Medulla oblongata (tissue), 1 donor: Measurements from ENCODE around the gene ATG16L2.
A peak's percentile ranks its signal among the peaks of the same experiment; 100 is the strongest.
"Not testable (repeated sequence)": the region's sequence is repeated elsewhere in the genome, so short reads cannot be mapped to it uniquely, and the experiment has no call there.

Source experiments
- DNase-seq: peaks from one replicate; pipeline ENCODE4 v3.0.0-alpha.2; 2015; ENCODE audit errors: extremely low spot score

The ATG16L2 gene

DNA sequence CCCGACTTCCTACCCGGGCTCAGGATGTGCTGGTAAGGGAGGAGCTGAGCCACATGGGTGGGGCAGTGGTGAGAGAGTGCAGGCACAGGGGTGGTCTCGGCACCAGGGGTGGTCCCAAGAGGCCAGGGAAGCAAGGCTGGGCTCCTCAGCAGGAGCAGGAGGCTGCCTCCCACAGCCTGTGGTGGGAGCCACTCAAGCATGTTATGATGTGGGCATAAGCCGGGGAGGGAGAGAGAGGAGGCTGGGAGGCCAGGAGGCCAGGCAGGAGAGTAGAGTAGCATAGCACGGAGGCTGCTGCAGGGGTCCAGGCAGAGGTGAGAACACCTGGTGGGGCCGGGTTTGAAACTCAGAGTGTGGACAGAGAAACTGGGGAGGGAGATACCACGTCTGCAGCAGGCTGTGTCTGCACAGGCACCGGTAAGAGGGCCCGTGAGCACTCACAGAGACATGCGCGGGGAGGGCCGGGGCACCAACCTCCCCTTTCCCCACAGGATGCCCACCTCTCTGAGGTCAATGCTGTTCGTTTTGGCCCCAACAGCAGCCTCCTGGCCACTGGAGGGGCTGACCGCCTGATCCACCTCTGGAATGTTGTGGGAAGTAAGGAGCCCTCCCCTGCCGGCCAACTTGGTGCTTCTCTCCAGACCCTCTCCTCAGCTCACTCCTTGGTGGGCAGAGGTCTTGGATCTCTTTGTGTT lies 10.7 kb downstream of the ATG16L2 start:
- no peak for DNase-seq

DNA sequence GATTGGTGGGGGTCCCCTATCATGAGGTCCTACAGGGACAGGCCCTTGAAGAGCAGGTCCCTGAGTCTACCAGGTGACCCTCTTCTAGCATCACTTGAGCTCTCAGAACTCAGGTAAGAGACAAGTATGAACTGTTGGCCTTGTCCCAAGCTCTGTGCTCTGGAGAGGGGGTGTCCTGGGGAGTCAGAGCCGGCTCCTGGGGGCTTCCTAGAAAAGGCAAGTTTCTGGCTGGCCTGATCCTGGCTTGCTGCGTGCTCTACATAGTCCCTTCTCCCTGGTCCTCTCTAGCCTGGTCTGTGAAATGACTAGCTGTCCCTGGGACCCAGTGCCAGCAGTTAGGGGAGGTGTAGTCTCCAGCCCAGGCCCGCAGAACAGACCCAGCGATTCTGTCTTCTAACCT lies 11.4 kb downstream of the ATG16L2 start:
- DNase-seq, result no peak

DNA sequence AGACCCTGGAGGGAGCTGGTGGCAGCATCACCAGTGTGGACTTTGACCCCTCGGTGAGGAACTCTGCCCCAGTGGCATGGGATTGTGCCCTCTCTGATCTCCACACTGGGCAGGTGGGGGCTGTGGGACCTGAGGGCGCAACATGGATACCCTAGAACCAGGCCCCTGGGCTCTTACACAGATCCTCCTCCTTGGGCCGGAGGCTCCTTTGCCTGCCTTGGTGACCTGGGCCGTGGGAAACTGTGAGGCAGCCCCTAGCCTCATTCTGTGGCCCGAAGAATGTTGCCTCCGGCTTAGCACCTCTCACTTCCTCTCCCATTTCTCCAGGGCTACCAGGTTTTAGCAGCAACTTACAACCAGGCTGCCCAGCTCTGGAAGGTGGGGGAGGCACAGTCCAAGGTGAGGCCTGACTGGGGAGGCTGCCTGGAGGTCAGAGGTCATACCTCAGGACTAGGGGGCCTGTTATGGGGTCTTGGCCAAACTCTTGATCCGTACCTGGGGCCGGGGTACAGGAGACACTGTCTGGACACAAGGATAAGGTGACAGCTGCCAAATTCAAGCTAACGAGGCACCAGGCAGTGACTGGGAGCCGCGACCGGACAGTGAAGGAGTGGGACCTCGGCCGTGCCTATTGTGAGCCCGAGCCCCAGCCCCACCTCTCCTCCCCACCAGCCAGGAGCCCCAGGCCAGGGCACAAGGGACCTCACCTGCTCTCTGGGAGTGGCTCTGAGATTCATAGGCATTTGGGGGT lies 12.2 kb downstream of the ATG16L2 start:
- DNase-seq, result no peak

- DNase-seq, result no peak
Observed at GRCh38 chr11:72826942-72827480, 12.8 kb downstream of the ATG16L2 start.

GRCh38 chr11:72827656-72828055 lies 13.4 kb downstream of the ATG16L2 start:
- not testable (repeated sequence) for DNase-seq

- DNase-seq, result no peak
Observed at GRCh38 chr11:72828081-72828567, 13.9 kb downstream of the ATG16L2 start.

GRCh38 chr11:72828692-72829101 lies 14.5 kb downstream of the ATG16L2 start:
- DNase-seq, result no peak

DNA sequence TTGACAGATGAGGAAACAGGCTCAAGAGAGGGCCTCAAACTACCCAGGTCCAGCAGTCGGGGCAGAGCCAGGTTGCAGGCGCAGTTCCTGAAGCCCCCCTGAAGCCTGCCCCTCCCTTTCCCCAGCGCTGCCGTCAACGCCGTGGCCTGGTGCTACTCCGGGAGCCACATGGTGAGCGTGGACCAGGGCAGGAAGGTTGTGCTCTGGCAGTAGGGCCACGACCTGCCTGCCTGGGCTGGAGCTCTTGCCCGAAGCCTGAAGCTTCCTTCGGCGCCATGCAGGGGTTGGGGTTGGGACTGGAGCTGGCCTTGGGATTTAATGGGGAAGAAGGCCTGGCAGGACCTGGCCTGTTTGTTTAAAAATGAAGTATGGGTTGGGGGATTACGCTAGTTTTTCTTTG lies 15.0 kb downstream of the ATG16L2 start:
- no peak for DNase-seq

- DNase-seq, result no peak
Observed at GRCh38 chr11:72829884-72830533, 15.8 kb downstream of the ATG16L2 start.

- DNase-seq, result peak; percentile 94
Observed at GRCh38 chr11:72831521-72832300, 17.5 kb downstream of the ATG16L2 start.

DNA sequence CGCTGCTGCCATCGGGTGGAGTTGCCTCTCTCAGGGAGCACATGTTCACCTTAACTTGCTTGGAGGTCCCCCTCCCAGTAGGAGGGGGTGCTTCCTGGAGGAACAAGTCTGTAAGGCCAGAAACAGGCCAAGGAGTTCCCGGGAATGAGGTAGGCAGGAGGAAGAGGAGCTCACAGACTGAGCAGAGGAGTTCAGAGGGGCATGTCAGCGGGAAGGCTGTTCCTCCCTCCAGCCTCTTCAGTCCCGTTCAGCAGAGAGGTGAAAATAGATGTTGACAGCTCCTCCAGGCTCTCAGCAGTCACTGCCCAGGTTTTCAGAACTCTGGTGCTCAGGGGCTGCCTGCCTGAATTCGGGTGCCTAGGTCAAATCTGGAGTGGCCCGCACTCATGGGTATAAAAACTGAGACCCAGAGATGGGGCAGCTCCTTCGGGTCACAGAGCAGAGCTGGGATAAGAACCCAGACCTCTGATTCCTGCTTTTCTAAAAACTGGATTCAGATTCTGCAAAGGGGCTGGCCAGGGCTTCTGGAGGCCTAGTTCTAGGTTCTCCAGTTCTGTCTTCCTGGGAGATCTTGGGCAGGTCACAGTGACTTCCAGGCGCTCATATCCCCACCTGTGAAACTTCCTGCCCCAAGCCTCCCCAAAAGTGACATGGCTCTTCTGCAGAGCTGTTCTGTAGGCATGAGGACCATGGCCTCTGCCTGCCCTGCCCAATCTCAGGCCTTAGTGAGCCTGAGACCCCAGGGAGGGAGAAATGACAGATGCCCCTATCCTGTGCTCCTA lies 18.3 kb downstream of the ATG16L2 start:
- DNase-seq, result no peak

DNA sequence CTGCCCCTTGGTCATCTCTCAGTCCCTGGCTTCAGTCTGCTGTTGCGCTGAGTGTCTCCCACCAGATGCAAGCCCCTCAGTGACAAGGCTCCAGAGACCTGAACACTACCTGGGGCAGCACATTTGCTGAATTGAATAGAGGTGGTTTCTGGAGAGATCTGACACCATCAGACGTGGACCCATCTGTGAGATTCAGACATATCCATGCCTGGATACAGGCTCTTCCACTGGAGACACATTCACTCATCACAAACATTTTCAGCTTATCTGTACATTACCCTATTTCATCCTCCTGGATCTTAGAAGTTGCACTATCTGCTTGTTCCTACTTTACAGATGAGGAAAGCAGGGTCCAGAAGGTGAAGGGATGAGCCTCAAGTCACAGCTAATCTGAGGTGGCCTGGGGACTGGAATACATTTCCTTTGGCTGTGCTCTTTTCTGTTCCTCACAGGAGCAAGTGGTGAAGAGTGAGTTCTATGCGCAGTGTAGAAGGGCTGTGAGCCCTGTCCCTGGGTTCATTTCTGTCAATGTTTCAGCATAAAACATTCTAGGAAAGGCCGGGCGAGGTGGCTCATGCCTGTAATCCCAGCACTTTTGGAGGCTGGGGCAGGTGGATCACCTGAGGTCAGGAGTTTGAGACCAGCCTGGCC lies 19.0 kb downstream of the ATG16L2 start:
- DNase-seq, result no peak

DNA sequence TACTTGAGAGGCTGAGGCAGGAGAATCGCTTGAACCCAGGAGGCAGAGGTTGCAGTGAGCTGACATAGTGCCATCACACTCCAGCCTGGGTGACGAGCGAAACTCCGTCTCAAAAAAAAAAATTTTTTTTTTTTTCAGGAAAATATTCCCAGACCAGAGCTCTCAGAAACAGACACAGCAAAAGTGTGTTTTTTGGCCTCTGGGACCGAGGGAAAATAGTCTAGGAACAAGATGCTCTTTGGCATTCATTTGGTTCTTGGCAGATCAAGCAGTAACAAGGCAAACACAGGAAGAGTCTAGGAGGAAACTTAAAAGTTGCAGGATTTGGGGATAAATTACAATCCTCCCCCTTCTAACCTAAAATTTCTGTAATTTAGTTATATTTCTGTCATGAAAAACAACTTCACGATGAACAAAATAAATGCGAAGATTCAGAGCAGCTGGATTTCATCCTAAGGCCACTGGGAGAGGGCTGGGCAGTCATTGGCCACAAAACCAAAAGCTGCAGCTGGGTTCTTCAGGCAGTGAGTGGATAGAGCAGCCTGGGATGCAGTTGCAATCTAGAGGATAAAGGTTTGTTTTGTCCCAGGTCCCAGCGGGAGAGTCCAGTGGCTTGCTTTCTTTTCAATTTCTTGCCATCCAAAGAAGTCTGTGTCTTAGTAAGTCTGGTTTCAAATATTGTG lies 19.7 kb downstream of the ATG16L2 start:
- peak; percentile 65 for DNase-seq

GRCh38 chr11:72834905-72835304 lies 20.7 kb downstream of the ATG16L2 start:
- DNase-seq, result no peak

GRCh38 chr11:72836111-72836510 lies 21.9 kb downstream of the ATG16L2 start:
- no peak for DNase-seq

- DNase-seq, result no peak
Observed at GRCh38 chr11:72838691-72839305, 24.6 kb downstream of the ATG16L2 start.

GRCh38 chr11:72840780-72841179 lies 26.6 kb downstream of the ATG16L2 start:
- no peak for DNase-seq

DNA sequence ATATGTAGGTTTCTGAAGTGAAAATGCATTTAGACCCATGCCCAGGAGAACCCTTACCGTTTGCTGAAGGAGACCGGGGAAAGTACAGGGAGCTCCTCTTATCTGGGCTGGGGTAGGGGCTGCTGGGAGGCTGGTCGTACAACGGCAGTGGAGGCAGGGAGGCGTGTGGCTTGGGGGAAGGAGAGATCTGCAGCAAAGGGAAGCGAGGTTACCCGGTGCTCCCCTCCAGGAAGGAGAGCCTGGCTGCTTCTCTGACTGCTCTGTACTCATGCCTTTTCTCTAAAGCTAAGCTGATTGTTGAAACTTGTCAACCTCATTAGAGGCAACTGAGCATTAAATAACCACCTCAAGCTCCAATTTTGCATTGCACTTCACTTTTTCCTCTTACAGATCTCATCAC lies 27.2 kb downstream of the ATG16L2 start:
- DNase-seq, result no peak

GRCh38 chr11:72842126-72842525 lies 27.9 kb downstream of the ATG16L2 start:
- no peak for DNase-seq
